ENCODE data around the gene EVA1C.
"Not testable (repeated sequence)": the region's sequence is repeated elsewhere in the genome, so short reads cannot be mapped to it uniquely, and the experiment has no call there.

Gene EVA1C, protein sequence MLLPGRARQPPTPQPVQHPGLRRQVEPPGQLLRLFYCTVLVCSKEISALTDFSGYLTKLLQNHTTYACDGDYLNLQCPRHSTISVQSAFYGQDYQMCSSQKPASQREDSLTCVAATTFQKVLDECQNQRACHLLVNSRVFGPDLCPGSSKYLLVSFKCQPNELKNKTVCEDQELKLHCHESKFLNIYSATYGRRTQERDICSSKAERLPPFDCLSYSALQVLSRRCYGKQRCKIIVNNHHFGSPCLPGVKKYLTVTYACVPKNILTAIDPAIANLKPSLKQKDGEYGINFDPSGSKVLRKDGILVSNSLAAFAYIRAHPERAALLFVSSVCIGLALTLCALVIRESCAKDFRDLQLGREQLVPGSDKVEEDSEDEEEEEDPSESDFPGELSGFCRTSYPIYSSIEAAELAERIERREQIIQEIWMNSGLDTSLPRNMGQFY

DNA sequence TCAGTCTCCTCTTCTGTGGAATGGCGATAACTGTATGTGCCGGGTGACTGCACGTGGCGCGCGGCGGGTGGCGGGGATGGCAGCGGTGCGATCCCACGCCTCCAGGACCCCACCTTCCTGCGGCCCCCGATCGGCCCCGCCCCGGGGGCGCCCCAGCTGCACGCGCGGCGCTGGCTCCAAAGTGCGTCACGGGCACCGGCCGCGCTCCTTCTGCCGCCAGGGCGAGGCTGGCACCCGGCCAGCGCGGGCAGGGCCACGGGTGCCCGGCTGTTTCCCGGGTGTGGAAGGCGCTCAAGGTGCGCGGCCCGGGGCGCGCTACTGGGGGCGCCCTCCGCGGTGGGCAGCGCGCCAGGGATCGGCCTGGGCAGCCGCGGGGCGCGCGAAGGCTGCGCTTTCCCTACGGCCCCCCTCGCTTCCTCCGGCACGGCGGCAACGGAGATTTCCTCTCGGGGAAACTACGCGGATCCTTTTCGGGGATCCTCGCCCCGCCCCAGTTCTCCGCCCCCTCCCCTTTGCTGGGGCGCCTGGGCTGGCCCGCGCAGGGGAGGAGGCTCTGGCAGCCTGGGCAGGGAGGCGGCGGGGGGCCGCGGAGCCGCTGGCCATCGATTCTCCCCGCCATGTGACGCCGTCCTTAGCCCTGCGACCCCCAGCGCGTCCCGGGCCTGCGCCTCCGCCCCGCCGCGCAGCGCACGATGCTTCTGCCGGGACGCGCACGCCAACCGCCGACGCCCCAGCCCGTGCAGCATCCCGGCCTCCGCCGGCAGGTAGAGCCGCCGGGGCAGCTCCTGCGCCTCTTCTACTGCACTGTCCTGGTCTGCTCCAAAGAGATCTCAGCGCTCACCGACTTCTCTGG lies at the start of gene EVA1C:
TSS of gene EVA1C (plus strand) at position 545 of the 853 bp plus-strand sequence. CDS start at position 693, 148 bp downstream.
- DNase-seq (ENCODE audit: low read depth in 1 of 2, low spot score in 1 of 2): peak; percentile 42 to 68

DNA sequence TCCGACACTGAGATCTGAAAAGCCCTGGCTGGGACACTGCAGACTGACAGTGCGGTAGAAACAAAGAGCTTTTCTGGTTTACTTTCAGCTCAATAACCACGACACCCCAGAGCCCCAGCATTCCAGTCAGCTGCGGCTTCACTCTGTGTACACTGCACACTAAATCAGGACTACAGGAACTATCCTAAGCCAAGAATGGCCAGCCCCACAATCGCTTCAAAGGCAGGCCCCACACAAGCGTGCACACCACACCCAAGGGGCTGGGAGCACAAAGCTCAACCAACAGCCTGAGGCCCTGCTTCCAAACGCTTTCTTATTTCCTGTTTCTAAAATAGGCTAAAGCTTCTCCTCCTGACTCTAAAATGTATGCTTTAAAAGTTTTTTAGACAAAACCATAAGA lies 48.1 kb upstream of the EVA1C start:
- no peak for DNase-seq (ENCODE audit: low read depth in 1 of 2, low spot score in 1 of 2)

DNA sequence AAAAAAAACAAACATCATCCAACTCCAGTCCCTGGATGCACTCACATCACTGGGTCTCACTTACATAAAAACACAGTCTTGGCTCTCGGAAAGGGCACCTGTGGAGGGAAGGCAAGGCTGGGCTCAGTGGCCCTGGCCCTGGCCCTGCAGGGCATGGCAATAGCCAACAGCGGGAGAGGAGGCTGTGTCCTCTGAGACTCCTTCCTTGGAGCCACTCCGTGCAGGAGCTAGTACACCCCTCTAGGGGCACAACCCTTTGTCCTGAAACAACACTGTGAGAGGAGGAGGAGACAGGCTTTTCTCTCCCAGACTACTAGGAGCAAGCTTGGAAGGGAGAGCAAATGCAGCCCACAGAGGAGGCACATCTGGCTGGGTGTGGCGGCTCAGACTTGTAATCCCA lies 47.7 kb upstream of the EVA1C start:
- DNase-seq (ENCODE audit: low read depth in 1 of 2, low spot score in 1 of 2): no peak

- DNase-seq (ENCODE audit: low read depth in 1 of 2, low spot score in 1 of 2): no peak
Observed at GRCh38 chr21:32366191-32366590, 46.3 kb upstream of the EVA1C start.

DNA sequence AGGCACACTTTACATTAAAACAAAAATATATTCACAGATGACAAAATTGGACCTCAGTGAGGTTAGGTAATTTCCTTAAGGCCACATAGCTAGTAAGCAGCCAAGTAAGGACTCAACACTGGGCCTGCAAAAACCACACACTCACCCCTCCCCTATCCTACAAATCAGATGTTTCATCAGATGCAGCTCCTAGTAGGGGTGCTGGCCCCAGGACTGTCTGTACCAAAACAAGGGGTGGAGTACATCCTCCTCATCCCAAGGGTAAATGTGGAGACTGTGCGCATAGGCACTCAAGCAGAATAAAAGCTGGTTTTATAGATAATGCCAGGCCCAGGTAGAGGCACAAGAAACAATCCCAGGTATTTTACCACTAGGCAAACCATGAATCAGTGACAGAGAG lies 45.3 kb upstream of the EVA1C start:
- no peak for DNase-seq (ENCODE audit: low read depth in 1 of 2, low spot score in 1 of 2)

DNA sequence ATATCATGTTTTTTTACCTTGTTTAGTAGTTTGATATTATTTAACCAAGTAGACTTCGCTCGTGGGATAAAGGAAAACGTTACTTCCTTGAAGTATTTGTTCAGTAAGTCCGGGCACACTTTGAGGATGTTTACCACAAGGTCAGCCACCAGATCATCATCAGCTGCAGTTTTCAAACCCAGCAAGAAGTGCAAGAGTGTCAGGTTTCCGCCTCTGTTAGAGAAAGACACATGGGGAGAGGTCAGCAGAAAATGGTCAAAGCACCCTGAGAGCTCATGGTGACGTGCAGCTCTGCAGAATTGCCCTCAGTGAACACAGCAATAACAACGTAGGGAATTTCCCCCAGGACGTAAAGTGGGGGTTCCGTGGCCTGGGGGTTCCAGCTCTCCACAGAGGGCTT lies 44.1 kb upstream of the EVA1C start:
- DNase-seq (ENCODE audit: low read depth in 1 of 2, low spot score in 1 of 2): no peak

DNA sequence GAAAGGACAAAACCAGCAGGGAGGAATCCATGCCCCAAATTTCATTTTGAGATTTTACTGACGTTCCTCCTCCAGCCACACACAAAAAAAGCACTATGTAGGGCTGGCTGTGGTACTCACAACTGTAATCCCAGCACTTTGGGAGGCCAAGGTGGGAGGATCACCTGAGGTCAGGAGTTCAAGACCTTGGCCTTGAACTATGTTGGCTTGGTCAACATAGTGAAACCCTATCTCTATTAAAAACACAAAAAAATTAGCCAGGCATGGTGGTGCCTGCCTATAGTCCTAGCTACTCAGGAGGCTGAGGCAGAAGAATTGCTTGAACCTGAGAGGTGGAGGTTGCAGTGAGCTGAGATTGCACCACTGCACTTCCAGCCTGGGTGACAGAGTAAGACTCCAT lies 43.5 kb upstream of the EVA1C start:
- not testable (repeated sequence) for DNase-seq (ENCODE audit: low read depth in 1 of 2, low spot score in 1 of 2)

- DNase-seq (ENCODE audit: low read depth in 1 of 2, low spot score in 1 of 2): no peak
Observed at GRCh38 chr21:32370998-32371766, 41.3 kb upstream of the EVA1C start.

GRCh38 chr21:32371913-32372314 lies 40.6 kb upstream of the EVA1C start:
- no peak for DNase-seq (ENCODE audit: low read depth in 1 of 2, low spot score in 1 of 2)

DNA sequence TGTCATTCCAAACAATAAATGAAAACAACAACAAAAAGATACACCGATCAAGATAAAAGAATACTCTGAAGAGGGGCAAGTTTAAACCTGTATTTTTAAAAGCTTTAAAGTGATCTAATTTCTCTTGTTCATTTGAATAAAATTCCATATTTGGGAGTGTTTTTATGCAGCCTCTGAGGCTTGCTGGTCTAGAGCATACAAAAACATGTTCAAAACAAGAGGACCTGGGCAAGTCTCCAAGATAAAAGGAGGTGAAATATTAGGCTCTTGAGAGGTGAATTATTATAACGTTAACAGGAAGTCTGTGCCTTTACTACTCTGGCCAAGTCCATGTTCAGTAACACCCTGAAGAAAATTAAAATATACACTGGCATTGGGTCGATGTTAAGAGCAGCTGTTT lies 39.8 kb upstream of the EVA1C start:
- no peak for DNase-seq (ENCODE audit: low read depth in 1 of 2, low spot score in 1 of 2)

- DNase-seq (ENCODE audit: low read depth in 1 of 2, low spot score in 1 of 2): no peak
Observed at GRCh38 chr21:32377506-32377905, 35.0 kb upstream of the EVA1C start.

- no peak for DNase-seq (ENCODE audit: low read depth in 1 of 2, low spot score in 1 of 2)
Observed at GRCh38 chr21:32377991-32378390, 34.5 kb upstream of the EVA1C start.

GRCh38 chr21:32378956-32379355 lies 33.5 kb upstream of the EVA1C start:
- DNase-seq (ENCODE audit: low read depth in 1 of 2, low spot score in 1 of 2): no peak

DNA sequence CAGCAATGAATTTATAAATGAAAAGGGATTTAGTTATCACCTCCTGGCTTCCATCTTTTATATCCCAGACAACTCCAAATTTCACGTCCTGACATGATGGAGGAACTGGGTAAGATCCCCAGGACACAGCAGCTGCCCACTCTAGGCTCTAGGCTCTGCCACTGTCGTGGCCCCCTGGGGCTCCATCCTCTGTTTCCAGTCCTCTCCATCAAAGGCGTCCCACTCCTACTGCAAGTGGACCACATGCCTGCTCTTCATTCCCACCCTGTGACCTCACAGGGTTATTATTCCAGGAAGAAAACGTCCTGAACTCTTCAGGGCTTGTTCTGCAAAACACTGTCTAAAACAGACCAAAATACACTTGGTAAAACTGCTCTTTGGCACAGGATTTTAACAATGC lies 31.6 kb upstream of the EVA1C start:
- DNase-seq (ENCODE audit: low read depth in 1 of 2, low spot score in 1 of 2): no peak

GRCh38 chr21:32381571-32381970 lies 30.9 kb upstream of the EVA1C start:
- DNase-seq (ENCODE audit: low read depth in 1 of 2, low spot score in 1 of 2): no peak

- no peak for DNase-seq (ENCODE audit: low read depth in 1 of 2, low spot score in 1 of 2)
Observed at GRCh38 chr21:32382108-32382644, 30.3 kb upstream of the EVA1C start.

DNA sequence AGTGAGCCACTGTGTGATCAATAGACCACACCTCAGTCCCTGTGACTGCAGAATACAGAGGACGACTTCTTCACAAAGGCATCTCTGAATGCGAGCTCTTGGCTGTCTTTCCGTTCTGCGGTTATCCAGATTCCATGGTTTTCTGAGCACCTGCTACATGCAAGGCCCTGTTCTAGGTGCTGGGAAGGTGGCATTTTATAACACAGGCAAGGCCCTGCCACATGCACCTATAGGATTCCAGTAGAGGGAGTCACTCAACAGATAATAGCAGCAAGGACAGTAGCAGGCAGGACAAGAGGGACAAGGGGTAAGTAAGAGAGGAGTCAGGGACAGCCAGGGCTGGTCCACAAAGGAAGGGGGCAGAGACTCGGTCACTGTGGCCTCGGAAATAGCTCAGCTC lies 28.7 kb upstream of the EVA1C start:
- no peak for DNase-seq (ENCODE audit: low read depth in 1 of 2, low spot score in 1 of 2)

GRCh38 chr21:32386195-32386870 lies 26.2 kb upstream of the EVA1C start:
- no peak for DNase-seq (ENCODE audit: low read depth in 1 of 2, low spot score in 1 of 2)

- no peak for DNase-seq (ENCODE audit: low read depth in 1 of 2, low spot score in 1 of 2)
Observed at GRCh38 chr21:32387151-32387550, 25.4 kb upstream of the EVA1C start.

DNA sequence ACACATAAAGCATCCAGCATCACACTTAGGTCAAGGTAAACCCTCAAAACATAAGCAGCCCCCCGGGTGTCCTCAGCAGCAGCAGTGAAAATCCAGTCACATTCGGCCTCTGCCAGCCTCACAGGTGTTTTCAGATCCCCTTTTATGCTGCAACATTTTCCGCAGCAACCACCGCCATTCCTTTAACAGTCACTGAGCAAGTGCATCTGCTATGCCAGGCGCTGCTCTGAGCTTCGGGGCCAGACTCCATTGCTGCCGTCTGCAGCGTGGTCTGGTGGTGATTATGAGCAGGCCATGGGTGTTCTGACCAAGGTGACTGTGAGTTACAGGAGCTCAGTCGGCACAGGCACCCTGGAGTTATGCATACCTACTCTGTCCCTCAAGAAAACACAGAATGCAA lies 24.2 kb upstream of the EVA1C start:
- DNase-seq (ENCODE audit: low read depth in 1 of 2, low spot score in 1 of 2): no peak

Measured in activated T-helper 1 cell treated with anti-CD3 and anti-CD28 coated beads, Interleukin-2, amount 50 U/mL, for 16 hours (primary cell).